ENCODE data around the gene SNRK.

The SNRK gene

DNA sequence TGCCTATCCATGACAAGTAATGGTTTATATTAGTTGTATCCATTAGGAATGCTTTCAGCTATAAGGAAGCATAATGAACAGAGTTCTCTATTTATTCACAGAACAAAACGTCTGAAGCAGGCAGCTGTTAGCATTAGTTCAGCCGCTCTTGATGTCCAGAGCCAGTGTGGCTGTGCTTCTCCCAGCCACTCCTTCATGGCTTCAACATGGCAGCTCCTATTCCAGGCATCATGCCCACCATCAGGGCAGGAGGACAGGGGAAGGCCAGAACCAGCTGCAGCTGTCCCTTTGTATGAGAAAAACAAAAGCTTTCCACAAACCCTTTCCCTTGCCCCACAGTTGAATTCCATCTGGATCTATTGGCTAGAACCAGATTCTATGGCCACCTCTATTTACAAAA lies 12.9 kb upstream of the SNRK start:
- no peak for DNase-seq (ENCODE audit: low read depth)

DNA sequence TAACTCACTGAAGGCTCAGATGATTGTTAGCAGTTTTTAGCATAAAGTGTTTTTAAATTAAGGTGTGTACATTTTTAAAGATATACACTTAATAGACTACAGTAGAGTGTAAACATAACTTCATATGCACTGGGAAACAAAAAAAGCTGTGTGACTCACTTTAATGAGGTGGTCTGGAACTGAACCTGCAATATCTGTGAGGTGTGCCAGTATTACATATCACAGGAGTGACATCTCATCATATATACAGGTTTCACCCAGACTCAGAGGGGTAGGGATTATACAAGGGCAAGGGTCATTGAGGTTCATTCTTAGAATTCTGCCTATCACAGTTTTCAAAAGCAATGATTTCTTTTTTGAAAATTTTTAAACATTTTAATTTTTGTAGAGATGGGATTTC lies 7.3 kb upstream of the SNRK start:
- DNase-seq (ENCODE audit: low read depth): no peak

DNA sequence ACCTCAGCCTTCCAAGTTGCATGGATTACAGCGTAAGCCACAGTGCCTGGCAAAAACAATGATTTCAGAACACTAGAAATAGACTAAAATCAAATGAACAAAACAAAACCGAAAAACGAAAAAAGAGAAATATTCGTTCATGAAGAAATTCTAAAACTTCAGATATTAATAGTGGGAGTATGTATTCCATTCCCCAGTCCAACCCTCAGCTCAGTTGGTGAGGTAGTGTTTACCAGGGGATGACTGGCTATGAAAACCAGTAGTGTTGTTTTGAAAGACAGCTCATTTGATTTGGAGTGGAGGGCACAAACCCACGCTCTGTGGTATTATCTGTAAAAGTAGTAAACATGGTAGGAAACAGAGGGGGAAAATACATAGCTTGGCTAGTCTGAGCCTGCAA lies 6.8 kb upstream of the SNRK start:
- DNase-seq (ENCODE audit: low read depth): no peak

DNA sequence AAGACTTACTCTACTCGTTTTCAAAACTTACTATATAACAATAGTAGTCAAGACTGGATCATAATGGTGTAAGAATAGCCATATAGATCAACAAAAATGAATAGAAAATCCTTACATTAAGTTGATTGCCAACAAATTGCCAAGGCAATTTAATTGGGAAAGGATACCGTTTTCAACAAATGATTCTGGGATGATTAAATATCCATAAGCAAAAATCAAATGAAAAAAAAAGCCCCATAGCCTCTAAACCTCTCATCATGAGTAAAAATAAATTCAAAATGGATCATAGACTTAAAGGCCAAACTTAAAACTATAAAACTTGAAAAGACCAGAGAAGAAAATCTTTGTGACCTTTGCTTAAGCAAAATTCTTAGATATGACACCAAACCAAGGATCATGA lies 5.3 kb upstream of the SNRK start:
- no peak for DNase-seq (ENCODE audit: low read depth)

DNA sequence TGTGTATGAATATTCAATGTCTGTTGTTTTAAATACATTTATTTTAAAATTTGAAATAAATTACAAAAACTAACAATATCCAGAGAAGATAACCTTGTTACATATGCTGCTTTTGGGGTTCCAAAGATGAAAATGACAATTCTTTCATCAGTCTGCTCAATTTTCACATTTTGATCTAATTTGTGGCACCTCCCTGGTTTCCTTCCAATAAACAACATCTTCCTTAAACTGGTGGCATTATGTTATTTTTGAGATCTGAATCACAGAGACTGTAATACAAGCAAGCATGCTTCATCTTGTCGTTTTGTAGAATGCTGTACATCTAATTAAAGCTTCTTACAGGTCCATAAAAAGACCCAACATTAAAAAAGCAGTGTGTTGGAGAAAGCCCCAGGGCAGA lies 2.2 kb upstream of the SNRK start:
- DNase-seq (ENCODE audit: low read depth): no peak

DNA sequence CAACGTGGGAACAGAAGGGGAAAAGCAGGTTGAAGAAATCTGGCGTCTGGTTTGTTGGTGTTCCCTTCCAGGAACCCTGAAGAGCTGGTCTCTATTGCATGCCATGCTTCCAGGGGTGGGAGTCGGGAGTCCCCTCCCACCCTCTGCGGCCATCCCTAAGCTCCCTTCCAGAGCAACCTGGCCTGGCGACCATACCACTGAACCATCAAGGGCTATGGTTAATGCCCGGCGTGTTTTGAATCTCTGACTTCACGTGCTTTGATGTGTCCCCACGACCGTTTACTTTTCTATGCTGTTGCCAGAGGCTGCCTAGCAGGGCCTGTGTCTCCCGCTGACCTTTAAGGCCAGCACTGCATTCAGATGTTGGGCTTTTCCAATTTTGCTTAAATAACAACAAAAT lies 696 bp upstream of the SNRK start:
- no peak for DNase-seq (ENCODE audit: low read depth)

DNA sequence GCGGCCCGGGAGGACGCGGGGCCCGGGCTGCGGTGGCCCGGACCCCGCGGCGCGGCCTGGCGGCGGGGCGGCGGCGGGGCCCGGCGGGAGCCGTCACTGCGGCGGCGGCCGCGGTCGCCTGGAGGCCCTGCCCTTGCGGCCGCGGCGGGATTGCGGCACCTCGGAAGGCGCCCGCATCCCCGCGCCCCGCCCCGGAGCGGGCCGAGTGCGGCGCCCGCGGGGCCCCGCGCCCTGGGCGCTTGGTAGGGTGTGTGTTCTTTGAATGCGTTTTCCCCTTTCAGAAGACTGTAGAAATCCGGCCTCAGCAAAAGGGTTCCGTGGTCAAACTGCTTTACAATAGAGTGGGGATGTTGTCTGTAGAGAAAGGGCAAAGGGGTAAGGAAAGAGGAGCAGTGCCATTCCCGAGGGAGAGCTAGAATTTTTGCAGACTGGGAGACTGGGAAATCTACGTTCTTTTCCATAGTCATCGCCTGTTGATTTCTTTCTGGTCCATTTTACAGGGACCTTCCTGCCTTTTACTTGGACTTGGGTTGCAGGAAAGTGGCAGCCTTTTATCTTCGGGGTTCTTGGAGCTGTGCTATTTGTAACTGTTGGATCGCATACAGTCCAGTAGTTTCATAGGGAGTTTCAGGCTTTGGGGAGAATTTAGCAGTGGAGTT lies 630 bp downstream of the SNRK start:
- DNase-seq (ENCODE audit: low read depth): peak; percentile 11

DNA sequence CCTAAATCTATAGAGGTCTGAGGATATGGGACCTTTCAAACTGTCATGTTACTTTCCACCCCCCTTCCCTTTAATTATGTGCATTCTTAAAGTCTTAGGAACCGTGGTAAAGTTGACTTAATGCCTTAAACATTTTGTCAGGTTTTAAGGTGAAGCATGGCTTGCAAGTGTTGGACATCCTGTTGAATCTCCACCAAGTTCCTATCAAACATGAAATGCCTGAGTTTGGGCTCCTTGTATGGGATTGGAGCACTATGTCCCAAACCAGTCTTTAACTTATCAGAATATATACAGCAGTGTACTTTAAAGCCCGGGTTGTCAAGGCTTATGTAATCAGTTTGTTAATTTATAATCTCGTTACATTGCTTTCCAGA lies 1.1 kb downstream of the SNRK start:
- no peak for DNase-seq (ENCODE audit: low read depth)

DNA sequence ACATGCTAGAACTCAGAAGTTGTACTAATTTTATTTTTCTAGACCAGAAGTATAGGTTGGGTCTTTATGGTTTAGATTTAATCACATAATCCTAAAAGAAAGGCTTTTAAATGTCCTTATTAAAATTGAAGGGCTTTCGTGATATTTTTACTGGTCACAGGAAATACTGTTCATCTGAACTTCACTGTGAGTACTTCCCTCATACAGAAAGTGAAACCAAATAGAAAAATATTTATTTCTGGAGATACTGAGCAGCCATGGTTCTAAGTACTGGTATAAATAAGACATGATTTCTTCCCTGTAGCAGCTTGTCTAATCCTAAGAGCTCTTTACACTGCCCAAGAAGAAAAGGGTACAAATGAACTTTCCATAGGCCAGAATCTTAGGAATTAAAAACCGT lies 2.0 kb downstream of the SNRK start:
- no peak for DNase-seq (ENCODE audit: low read depth)

DNA sequence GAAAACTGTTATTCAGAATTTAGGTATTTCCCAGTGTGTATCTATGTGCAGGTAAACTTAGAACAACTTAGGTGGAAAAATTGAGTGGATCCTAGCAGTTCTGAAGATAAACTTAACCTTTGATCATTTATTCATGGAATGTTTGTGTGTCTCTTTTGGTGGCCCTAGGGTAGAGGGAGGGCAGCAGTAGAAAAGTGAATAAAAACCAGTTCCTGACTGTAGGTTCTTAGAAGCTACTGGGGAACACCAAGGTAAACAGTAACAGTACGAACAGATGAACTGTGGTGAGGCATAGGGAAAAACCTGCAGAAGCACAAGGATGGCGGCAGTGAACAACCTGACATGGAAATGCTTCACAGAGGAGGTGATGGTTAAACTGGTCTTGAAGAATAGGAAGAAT lies 2.5 kb downstream of the SNRK start:
- DNase-seq (ENCODE audit: low read depth): no peak

DNA sequence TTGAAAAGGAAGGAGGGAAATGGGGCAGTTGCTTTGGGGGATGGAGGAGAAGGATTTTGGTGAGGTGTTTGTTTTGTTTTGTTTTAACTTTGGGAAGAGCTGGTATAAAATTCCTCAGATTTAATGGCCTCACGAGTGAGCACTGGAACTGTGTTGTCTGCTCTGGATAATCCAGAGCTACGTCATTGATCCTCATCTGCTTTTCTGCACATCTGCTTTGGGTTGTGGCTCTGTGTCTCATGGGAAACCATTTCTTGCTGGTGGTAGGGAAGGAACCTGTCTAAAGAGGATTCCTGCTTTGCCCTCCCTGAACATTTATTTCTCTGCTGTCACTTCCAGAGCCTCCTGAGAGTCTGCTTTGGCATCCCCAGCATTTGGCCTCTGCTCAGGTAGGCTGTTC lies 3.1 kb downstream of the SNRK start:
- DNase-seq (ENCODE audit: low read depth): no peak

DNA sequence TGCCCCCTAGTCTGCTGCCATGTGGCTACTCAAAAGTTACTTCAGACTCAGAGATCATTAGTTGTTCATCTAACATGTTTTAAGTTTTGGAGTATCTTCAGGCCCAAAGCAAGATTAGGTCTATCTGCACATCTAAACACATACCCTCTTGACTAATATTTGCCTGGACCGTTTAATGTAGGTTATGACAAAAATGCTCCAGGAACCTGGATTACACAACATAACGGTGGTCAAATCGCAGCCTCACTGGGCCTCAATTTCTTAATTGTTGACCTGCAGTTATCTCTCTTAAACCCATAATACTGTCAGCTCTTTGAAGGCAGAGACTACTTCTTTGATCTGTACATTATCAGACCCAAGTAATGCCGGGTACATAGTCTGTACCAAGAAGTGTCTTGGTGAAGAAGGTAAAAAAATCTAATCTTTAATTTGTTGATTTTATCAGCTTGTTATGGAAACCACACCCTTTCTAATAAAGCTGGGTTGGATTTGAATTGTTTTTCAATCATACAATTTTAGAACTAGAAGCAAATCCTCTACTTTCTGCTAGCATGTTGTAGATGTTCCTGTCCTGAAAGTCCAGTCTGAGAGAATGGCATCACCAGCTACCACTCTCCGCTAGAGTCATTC lies 3.6 kb downstream of the SNRK start:
- DNase-seq (ENCODE audit: low read depth): no peak

DNA sequence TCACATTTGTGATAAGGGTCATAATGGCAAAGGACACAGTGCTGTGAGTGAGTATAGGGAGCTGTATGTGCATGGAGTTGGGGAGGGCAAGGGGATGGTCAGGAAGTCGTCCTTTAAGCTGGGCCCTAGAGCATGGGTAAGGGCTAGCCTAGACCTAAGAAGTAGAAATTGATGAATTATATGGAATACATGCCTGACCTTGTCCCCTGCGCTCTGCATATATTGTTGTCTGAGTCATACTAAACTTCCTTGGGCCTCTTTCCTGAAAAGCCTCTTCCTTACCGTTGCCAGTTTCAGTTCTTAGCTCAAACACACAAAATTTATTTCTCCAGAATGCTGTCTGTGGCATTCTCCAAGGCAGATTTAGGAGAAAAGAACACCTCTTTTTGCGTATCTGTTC lies 4.6 kb downstream of the SNRK start:
- no peak for DNase-seq (ENCODE audit: low read depth)

DNA sequence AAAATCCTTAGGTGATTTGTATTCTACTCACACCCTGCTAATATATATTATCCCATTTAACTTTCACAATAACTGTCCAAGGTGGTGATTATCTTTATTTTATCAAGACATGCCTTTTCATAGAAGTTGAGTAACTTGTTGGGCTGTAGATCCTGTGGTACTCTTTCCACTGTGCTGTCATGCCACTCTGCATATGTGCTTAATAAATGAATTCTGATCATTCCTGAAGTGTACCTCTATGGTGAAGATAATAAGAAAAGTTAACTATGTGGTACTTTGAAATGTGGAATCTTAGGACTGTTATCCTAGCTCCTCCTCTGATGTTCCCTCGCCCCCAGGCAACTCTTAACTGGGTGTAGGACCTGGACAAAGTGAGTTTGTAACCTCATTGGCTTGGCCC lies 5.2 kb downstream of the SNRK start:
- no peak for DNase-seq (ENCODE audit: low read depth)

DNA sequence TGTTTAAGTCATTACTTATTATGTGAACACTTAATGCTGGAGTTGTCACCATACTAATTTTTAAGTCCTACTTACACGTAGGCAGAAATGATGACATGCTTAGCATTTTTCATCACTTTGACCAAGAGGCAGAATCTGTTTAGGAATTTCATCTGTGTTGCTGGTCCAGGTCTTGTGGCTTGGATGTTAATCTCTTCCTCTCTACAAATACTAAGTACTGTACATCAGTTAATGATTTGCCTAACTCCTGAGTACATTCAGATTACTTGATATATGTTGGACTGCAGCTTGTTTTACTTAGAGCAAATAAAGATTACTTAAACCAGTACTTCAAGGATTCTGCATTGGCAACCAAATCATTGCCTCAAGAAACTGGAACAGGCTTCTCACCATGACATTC lies 8.6 kb downstream of the SNRK start:
- DNase-seq (ENCODE audit: low read depth): no peak

DNA sequence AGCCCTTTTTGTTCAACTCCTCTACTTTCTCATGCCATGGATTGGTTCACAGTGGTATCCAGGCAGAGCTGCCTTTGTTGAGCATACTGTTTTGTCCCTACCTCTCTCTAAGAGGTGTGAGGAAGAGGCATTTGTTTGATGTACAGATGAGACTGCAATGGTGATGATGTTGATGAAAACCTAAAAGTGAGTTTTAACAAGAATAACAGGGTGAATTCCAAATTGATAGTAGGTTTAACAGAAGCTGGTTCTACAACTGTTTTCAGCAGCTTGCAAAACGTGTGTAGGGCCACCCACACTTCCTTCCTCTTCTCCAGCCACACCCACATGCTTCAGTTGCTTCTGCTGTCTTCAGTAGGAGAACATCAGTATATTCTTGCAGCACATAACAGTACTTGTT lies 10.2 kb downstream of the SNRK start:
- DNase-seq (ENCODE audit: low read depth): peak; percentile 33

DNA sequence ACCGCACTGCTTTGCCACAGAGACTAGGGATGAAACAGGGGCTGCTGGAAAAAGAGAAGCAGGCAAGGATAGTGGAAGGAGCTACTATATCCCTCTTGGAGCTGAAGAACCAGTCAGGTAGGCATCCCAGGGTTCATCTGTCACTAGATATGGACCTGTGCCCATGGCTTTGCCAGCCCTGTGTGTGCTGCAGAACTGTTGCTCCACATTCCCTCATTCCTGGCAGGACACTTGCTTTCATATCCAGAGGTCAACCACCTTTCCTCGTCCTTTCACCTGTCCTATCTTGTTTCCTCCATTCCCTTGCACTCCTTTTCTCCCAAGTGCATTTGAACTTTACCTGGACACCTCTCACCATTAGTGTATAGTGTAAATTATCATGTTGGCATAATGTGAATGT lies 12.0 kb downstream of the SNRK start:
- DNase-seq (ENCODE audit: low read depth): no peak

DNA sequence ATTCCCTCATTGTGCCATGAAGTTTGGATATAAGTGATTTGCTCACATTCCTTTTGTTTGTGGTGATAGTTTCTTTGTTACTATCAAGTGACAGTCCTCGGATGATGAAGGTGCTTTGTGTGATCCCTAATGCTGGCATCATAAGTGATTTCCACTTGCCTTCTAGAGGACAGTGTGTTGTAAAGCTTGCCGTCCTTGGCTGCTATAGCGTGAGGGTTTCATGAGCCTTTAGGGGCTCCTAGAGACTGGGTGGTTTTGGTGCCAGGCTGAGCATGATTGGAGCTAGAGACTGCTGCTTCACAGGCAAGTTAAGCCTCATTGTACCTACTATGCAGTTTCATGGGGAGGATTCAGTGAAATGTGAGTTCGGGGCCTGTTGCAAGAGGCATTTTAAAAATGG lies 12.4 kb downstream of the SNRK start:
- no peak for DNase-seq (ENCODE audit: low read depth)

DNA sequence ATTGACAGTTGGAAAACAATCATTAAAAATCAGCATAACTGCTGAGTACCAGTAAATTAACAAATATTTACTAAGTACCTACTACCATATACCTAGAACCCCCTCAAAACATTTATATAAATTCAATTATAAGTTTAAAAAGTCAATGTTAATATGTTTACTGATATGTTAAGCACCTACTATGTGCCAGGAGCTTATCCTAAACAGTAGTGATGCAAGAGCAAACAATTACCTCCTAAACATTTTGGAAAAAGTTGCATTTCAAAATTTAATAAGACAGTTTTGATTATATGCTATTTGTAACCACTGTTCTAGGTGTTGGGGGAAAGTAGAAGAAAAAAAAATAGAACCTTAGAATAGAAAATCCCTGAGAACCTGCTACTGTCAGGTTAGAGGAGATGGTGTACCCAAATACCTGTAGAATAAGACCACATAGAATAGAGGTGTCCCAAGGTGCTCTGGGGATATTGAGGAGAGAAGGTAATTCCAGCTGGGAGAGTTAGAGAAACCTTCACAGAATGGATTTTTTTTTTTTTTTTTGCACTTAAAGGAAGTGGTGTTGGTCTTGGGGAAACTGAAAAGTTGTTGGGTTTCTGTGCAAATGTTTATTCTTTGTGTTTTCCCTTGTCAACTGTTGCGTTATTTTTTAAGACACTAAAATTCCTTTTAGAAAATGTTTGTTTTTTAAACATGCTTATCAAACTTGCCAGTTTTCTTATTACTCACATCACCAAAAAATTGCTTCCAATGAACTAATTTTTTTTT lies 16.0 kb downstream of the SNRK start:
- DNase-seq (ENCODE audit: low read depth): no peak

DNA sequence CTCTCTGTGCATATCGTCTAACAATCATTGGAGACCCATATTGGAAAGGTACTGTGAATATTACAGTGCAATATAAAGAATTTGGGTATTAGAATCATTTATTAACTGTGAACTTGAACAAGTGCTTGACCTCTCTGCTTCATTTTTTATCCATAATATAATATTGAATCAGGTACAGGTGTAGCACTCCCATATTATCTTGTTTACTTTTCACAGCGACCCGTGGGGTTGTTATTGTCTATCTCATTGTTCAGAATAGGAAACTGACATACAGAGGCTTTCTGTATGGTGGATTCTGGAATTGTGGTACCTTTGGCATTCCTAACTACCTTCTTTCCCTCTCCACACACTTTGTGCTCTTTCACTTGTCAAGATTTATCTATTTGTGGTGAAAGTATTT lies 17.8 kb downstream of the SNRK start:
- DNase-seq (ENCODE audit: low read depth): no peak

DNA sequence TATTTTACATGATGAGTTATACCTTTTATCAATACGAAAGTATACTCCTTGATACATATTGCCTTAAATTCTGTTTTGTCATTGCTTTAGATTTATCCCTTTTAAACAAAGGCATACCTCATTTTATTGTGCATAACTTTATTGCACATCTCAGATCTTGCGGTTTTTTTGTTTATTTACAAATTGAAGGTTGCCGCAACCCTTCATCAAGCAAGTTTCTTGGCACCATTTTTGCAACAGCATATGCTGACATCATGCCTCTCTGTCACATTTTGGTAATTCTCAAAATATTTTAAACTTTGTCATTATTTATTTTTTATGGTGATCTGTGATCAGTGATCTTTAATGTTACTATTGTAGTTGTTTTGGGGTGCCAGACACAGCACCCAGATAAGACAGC lies 20.9 kb downstream of the SNRK start:
- no peak for DNase-seq (ENCODE audit: low read depth)

DNA sequence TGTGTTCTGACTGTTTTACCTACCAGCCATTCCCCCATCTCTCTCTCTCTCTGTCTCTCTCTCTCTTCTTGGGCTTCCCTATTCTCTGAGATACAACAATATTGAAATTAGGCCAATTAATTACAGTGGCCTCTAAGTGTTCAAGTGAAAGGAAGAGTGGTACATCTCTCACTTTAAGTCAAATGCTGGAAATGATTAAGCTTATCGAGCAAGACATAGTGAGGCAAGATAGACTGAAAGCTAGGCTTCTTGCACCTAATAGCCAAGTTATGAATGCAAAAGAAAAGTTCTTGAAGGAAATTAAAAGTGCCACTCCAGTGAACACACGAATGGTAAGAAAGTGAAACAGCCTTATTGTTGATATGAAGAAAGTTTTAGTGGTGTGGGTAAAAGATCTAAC lies 21.3 kb downstream of the SNRK start:
- no peak for DNase-seq (ENCODE audit: low read depth)

DNA sequence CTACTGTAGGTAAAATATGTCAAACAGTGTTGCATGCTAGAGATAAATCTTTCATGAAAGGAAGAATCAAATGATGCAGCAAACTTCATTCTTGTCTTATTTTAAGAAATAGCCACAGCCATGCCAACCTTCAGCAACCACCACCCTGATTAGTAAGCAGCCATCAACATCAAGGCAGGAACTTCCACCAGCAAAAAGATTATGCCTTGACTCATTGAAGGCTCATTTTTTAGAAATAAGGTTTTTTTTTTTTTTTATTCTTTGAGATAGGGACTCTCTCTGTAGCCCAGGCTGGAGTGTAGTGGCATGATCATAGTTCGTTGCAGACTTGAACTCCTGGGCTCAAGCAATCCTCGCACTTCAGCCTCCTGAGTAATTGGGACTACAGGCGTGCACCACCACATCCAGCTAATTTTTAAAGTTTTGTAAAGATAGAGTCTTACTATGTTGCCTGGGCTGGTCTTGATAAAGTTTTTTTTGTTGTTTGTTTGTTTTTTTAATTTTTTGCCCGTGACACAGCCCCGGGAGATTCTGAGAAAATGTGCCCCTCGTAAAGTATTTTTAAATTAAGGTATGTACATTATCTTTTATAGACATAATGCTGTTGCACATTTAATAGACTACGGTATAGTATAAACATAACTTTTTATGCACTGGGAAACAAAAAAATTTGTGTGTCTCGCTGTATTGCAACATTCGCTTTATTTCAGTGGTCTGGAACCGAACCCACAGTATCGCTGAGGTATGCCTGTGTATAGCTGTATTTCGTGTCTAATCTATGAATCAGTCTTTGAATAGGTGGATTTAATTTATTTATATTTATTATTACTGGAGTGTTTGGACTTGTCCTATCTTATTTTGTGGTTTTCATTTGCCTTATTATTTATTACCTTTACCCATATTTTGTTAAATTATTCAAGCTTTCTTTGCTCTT lies 23.3 kb downstream of the SNRK start:
- no peak for DNase-seq (ENCODE audit: low read depth)

Measured in activated T-helper 1 cell treated with Interleukin-2 at 50 U/mL for 16 hours (primary cell).